ENCODE results near the gene NTF4.
"Not testable (repeated sequence)": the region's sequence is repeated elsewhere in the genome, so short reads cannot be mapped to it uniquely, and the experiment has no call there.

NTF4 gene

DNA sequence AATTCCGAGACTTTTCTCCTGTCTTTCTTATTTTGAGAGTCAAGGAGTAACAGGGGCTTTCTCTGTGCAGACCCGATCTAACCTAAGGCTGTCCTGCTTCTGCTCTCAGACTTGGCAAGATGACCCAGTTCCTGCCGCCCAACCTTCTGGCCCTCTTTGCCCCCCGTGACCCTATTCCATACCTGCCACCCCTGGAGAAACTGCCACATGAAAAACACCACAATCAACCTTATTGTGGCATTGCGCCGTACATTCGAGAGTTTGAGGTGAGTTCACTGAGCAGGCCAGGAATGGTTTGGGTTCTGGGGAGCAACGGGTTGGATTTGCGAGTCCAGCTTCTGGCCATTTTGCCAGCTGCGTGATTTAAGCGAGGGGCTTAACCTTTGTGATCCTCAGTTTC lies 21.7 kb upstream of the NTF4 start:
- DNase-seq = no peak

DNA sequence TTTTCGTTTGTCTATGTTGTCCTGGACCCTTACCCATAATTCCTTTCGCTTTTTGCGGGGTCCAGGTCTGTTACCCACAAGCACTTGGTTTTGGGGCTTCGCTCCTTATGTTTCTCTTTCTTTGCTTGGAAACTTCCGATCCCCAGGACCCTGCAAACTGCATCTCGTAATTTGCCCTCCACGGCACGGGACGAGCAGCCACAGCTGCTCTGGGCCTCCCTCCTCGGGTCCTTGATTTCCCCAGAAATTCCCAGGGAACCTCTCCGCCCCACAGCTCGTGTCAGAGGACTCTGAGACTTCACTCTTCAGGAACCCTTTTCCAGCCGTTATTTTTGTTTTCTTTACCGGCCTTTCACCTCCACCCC lies 21.2 kb upstream of the NTF4 start:
- DNase-seq = no peak

DNA sequence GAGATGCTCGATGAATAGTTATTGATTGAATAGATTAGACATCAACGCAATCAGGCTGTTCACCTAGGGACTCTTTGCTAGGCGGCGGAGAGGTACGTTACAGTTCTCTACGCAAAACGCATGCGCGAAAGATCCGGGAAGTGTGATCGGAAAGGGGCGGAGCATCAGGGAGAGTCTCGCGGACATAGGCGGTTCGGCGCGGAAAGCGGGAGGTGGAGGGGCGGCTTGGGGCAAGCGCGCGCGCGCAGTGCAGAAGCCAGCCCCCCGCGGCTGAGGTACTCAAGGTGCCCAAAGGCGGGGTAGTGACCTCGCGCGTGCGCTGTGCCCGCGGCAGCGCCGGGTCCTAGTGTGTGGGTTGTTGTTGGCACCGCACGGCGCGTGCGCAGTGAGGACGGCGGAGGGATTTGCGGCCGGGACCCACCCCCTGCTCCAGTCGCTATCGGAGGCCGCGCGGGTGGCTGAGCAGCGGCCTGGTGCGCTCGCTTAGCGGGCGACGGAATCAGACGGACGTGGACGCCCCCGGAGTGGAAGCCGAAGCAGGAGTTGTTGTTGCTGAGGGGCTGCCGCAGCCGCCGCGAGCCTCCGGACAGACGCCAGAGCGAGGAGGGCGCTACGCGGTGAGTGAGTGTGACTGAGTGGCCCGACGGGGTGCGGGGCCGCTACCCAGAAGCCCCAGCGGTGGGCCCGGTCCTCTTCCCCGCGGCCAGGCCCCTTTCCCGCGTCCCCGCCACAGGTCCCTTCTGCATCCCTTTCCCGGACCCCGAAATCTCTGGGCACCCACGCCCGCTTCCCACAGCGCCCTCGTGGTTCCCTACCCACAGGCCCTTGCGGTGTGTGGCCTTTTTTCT lies 20.6 kb upstream of the NTF4 start, which contains the start of gene SNRNP70:
TSS of gene SNRNP70 (plus strand) at position 432 of the 848 bp plus-strand sequence. CDS start 964 bp downstream, outside the sequence.
- DNase-seq = peak; percentile 99

DNA sequence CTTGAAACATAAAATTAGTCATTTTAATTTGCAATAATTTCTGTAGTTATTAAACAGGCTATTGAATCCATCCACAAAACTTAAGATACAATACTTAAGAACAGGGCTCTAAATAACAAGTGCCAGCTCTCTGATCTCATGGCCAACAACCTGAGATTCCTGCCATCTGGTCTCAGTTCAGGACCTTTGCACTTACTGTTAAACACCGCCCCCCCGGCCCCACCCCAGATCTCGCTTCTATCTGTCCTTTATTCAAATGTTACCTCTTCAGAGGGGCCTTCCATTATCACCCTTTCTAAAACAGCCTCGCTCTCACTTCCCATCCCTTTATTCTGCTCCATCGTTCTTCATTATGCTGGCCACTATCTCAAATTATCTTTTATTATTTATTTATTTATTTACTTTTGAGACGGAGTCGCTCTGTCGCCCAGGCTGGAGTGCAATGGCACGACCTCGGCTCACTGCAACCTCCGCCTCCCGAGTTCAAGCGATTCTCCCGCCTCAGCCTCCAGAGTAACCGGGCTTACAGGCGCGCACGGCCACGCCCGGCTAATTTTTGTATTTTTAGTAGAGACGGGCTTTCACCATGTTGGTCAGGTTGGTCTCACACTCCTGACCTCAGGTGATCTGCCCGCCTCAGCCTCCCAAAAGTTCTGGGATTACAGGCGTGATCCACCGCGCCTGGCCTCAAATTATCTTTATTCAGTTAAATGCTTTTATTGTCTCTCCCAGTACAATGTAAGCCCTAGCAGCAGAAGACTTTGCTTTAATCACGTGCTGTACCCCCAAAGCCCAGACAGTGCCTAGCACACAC lies 19.8 kb upstream of the NTF4 start:
- no peak for DNase-seq

DNA sequence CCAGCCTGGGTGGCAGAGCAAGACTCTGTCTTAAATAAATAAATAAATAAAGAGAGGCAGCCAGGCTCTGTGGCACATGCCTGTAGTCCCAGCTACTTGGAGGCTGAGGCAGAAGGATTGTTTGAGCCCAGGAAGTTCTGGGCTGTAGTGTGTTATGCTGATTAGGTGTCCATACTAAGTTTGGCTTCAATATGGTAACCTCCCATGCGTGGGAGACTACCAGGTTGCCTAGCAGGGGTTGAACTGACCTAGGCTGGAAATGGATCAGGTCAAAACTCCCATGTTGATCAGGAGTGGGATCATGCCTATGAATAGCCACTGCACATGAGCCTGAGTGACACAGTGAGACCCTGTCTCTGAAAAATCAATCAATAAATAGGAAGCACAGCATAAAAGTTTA lies 16.7 kb upstream of the NTF4 start:
- no peak for DNase-seq

DNA sequence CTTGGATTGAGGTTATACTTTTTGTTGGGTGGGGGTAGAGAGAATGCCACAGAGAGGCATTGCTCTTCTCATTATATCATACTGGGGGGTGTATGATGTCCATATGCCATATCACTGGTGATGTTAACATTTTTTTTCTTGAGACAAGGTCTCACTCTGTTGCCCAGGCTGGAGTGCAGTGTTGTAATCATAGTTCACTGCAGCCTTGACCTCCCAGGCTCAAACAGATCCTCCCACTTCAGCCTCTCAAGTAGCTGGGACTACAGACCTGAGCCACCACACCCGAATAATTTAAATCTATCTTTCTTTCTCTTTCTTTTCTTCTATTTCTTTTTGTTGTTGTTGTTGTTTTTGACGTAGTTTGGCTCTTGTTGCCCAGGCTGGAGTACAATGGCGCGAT lies 15.8 kb upstream of the NTF4 start:
- DNase-seq = no peak

DNA sequence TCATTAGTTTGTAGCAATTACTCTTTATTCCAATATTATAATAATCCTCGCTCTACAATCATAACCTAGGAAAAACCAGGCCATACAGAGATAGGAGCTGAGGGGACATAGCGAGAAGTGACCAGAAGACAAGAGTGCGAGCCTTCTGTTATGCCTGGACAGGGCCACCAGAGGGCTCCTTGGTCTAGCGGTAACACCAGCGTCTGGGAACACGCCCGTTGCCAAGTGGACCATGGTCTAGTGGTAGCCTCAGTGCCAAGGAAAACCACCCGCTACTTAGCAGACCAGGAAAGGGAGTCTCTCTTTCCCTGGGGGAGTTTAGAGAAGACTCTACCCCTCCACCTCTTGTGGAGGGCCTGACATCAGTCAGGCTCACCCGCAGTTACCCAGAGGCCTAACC lies 10.3 kb upstream of the NTF4 start:
- peak; percentile 29 for DNase-seq

DNA sequence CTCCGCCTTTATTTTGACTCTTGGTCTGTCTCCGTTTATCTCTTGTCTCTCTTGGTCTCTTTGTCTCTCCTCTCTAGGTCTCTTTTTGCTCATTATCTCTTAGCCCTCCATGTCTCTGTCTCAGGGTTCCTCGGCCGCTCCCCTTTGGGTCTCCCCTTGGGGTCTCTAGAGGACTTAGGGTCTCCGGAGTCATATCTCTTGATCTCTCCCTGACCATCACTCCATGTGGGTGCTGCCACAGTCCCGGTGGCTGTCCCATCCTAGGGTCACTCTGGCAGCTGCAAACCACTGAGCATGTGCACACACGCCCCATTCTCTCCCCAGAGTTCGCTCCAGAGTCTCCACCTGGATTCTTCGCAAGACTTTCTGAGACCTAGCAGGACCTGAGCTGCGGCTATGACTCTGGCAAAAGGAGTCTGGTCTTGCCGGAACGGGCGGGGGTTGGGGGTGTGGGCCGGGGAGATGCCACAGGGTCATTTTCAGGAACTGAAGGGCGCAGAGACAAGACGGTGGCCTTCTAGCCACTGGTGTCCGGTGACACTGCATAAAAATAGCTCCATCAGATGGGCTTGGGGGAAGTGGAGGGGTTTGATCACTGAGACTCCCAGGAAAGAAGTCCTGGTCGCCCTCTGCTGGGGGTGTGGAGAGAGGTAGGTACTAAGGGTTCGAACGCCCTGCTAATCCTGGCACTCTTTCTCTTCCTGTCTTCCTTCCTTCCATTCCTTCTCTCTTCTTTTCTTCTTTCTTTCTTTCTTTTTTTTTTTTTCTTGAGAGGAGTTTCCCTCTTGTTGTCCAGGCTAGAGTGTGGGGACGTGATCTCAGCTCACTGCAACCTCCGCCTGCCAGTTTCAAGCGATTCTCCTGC lies 9.1 kb upstream of the NTF4 start:
- DNase-seq = no peak

DNA sequence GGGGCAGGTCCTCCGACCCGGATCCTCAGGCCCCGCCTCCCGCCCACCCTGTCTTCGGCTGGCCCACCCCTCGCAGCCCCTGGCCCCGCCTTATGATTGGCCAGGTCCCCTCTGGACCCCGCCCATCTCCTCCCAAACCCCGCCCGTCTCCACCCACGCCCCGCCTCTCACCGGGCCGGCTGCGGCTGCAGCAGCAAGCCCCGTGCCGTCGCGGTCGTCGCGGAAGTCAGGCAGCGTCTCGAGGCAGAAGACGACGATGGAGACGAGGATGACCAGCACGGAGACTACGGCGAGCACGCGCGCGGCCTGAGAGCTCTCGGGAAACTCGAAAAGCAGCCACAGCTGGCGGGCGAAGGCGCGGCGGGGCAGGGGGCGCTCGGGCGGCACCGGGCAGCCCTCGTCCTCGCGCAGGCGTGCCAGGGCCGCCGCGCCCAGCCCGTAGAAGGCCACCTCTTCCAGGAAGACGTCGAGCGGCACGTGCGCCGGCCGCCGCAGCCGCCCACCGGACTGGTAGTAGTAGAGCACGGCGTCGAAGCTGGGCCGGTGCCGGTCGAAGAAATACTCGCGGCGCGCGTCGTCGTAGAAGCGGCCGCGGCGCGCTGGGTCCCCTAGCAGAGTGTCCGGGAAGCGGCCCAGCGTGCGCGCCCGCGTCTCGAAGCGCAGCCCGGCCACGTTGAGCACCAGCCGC lies 7.4 kb upstream of the NTF4 start:
- DNase-seq = no peak

DNA sequence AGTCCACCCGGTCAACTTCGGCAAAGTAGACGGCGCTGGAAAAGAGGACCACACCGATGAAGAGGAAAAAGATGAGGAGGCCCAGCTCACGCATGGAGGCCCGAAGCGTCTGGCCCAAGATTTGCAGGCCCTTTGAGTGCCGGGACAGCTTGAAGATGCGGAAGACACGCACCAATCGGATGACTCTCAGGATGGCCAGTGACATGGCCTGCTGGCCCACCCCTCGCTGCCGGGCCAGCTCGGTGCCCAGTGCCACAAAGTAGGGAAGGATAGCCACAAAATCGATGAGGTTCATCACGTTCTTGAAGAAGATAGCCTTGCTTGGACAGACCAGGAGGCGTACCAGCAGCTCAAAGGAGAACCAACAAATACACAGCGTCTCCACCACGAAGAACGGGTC lies 5.8 kb upstream of the NTF4 start:
- no peak for DNase-seq

DNA sequence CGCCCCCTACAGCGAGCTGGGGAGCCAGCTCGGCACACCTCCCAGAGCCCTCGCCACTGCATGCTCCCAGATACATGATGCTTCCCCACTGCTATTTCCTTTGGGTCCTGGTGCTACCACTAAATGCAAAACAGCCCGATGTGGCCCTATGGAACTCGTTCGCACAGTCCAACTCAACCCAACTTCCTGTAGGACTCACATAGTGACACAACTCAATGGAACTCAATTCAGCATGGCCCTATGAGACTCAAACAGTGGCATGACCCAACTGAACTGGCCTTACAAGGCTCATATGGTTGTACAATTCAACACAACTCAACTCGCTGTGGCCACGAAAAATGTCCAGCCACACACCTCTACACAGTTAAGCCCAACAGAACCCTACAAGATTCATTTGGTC lies 4.4 kb upstream of the NTF4 start:
- DNase-seq = no peak

DNA sequence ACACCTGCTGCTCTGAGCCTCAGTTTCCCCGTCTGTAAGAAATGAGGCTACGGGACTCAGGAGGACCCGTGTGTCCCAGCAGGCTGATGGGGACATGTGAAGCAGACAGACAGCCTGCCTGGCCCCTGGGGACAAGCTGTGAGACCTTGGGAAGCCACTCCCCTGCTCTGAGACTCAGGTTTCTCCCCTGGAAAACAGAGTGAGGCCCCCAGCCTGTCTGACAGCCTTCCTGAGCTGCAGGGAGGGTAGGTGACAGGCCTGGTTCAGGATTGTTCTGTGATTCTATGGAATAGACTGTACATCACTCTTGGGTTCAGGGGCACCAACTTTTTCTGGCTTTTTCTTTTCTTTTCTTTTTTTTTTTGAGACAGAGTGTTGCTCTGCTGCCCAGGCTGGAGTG lies 2.9 kb upstream of the NTF4 start:
- no peak for DNase-seq

DNA sequence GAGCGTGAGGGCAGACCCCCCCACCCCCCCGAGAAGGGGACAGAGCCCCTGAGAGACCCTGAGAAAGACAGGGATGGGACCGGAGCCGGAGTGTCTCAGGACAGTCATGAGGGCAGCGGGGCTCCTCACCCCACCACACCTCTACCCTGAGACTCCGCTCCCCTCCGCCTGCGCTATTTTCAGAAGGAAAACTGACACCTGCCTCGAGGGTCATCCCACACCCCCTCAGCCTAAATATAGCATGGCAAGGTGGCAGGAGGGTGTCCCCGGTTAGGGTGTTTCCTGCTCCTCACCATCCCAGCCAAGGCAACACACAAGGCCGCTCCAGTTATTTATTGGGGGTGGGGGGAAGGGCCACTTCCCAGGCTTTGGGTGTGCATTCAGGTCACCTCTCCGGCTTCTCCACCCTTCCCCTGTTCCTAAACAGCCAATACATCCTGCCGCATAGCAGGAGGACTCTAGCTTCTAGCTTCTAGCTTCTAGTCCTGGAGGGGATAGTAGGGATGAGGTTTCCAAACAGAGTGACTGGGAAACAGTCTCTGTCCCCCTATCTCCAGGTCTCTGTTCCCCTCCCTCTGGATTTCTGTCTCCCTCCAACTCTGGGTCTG lies 1.4 kb upstream of the NTF4 start:
- DNase-seq = no peak

DNA sequence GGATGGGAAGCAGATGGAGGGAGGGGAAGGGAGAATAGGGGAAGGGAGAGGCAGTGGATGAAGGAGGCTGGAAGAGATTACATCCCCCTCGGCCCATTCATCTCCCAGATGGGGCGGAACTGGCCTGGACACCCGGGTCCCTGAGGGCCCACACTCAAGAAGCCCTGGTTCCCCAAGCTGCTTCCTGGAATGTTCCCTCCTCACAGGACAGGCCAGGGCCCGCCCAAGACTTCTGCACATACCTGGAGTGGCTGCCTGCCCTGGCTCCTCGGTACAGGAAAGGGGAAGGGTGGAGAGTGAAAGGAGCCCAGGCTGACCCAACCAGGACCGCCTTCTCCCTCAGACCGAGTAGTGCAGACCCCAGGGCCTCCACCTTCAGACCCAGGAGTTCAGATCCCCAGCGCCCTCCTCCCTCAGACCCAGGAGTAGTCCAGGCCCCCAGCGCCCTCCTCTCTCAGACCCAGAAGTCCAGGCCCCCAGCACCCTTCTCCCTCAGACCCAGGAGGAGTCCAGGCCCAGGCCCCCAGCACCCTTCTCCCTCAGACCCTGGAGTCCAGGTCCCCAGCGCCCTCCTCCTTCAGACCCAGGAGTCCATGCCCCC lies 489 bp downstream of the NTF4 start:
- no peak for DNase-seq

DNA sequence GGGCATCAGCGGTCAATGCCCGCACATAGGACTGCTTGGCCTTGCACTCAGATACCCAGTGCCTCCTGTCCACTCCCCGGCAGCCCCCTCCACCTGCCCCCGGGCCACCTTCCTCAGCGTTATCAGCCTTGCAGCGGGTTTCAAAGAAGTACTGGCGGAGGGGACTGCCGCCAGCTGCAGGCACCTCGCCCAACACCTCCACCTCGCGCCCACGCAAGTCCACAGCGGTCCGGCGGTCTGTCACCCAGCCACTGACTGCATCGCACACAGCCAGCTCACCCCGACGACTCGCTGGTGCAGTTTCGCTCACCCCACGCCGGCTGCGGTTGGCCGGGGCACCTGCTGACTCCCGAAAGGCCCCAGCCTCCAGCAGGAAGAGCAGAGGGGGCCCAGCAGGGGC lies 3.2 kb downstream of the NTF4 start:
- DNase-seq = no peak

DNA sequence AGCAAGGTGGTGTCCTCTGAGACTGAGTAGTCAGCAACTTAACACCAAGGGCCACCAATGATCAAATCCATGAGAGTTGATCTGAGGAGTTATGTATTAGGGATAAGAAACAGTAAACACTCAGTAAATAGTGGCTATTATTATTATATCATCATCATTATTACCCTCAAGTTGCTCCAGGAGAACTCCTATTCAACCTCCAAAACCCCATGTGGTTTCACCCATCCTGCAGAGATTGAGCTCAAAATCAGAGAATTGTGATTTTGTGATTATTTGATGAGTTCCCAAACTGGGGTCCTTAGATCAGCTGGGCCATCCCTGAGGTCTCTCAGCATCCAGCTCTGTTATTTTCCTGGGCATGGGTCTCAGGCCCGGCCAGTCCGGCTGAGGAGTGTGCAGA lies 3.6 kb downstream of the NTF4 start:
- no peak for DNase-seq

DNA sequence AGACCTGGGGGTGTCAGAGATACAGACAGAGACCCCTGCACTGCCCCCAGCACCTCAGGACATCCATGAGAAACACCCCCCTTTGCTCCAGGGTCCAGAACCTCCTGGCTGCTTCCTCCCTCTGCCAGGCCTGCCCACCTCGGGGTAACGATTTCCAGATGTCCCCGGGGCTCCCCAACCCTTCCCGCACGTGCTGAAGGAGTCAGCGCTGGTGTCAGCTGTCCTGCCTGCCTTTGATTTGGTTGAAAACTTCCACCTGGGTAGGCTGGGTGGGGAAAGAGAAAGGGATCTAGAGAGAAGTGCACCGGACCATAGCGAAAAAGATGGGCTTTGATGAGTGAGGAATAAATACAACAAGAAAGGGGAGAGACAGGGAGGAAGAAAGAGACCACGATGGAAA lies 5.6 kb downstream of the NTF4 start:
- DNase-seq = no peak

DNA sequence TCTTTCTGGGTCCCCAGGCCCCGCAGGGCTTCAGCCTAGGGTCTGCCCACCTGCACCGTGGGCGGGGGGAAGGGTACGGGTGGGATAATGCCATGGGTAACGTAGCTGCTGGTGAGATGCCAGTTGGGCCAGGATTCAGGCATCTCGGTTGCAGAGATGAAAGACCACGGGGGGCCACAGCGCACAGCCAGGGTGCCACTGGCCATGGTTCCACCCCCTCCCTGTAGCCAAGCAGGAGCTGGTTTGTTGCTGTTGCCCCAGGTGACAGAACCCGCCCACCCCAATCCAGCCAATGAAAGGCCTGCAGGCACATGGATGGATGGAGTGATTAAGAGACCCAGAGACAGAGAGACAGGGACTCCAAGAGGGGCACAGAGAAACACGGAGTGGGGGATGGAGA lies 6.1 kb downstream of the NTF4 start:
- no peak for DNase-seq

DNA sequence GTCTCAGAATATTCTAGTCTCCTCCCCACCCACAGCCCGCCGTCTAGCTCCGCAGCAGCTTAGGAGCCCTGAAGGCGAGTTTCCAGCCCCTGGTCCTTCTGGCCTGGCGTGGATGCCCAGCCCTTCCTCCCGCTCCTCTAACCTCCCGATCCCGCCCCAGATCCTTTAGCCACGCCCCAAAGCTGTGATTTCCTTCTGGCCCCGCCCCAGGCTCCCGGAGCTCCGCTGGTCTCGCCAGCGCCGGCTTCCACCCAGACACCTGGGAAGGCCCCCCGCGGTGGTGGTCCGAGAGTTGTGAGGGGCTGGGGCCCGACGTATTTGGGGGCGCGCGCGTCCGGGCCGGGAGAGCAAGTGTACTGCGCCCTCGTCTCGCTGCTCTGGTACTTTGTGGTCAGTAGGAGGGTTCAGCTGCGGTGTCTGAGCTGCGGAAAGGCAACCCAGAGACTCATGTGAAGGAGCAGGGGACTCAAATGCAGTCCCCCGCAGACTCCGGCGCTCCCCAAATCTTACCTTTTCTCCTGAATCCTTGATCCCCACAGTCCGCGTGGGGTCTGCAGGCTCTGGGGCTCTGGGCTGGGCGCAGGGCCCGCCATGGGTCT lies 6.9 kb downstream of the NTF4 start, which contains the start of gene CGB7:
TSS of gene CGB7 (minus strand) at position 114 of the 599 bp plus-strand sequence. CDS start 2,374 bp downstream, outside the sequence.
- DNase-seq = no peak

DNA sequence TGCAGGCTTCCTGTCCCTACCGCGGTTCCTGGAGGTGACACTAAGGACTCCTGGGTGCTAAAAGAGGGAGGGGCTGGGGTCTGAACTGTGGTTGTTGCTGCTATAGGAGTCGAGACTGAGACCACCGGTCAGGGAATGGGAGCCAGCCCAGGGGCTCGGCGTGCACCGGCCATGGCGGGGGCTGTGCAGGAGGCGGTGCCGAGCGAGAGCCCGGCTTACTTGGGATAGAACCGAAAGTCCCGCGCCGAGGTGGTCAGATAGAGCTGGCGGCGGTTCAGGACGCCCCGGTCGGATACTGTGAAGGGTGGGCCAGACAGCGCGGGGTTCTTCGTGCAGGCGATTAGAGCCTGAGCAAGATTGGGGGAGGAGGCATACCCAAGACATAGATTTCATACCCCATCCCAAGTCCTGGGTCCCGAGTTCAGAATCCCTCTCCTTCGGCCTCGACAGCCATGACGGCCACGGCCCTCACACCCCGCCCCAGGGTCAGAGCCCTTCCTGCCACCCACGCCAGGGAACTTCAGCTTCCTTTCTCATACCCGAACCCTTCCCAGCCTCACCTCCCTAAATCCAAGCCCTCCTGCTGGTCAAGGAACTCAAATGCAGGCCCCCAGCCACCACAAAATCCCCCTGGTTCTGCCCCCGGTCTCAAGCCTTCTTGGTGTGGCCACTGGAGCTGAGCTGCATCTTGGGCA lies 7.6 kb downstream of the NTF4 start:
- DNase-seq = not testable (repeated sequence)

Measured in midbrain (tissue), 1 donor.